ENCODE measurements around the gene TRIO. TPM values are rescaled to one million over a fixed set of nuclear protein-coding genes. Genes with fewer than 3 reads are reported as not detected.

TRIO gene
- total RNA-seq, 2 donors from 2014 or later = 181 to 202 TPM

GRCh38 chr5:14118551-14119320 lies 24.4 kb upstream of the TRIO start:
- intact Hi-C loops (cut with DNase I) = loop anchor here (10.0 kb wide), 1 partner anchor 156 kb away; no protein-coding TSS in a partner anchor
- no peak for DNase-seq (ENCODE audit: low spot score)

GRCh38 chr5:14120176-14120575 lies 23.0 kb upstream of the TRIO start:
- no peak for DNase-seq (ENCODE audit: low spot score)
- intact Hi-C loops (cut with DNase I) = loop anchor here in 1 of 2 donors (10.0 kb wide), 1 partner anchor 135 kb away; no protein-coding TSS in a partner anchor

GRCh38 chr5:14121552-14121951 lies 21.6 kb upstream of the TRIO start:
- intact Hi-C loops (cut with DNase I) = loop anchor here in 1 of 2 donors (10.0 kb wide), 1 partner anchor 137 kb away; no protein-coding TSS in a partner anchor

GRCh38 chr5:14122089-14122488 lies 21.1 kb upstream of the TRIO start:
- no peak for DNase-seq (ENCODE audit: low spot score)
- intact Hi-C loops (cut with DNase I) = loop anchor here in 1 of 2 donors (10.0 kb wide), 1 partner anchor 137 kb away; no protein-coding TSS in a partner anchor

More at GRCh38 chr5:14121552-14121951, 21.6 kb upstream of the TRIO start:
- DNase-seq (ENCODE audit: low spot score) = no peak

GRCh38 chr5:14123551-14123950 lies 19.6 kb upstream of the TRIO start:
- DNase-seq (ENCODE audit: low spot score) = no peak
- intact Hi-C loops (cut with DNase I) = loop anchor here in 1 of 2 donors (10.0 kb wide), 1 partner anchor 139 kb away; no protein-coding TSS in a partner anchor

- DNase-seq (ENCODE audit: low spot score) = no peak
- intact Hi-C loops (cut with DNase I) = loop anchor here in 1 of 2 donors (10.0 kb wide), 1 partner anchor 139 kb away; no protein-coding TSS in a partner anchor
Observed at GRCh38 chr5:14123974-14124482, 19.1 kb upstream of the TRIO start.

GRCh38 chr5:14125262-14125661 lies 17.9 kb upstream of the TRIO start:
- DNase-seq (ENCODE audit: low spot score) = no peak
- intact Hi-C loops (cut with DNase I) = loop anchor here in 1 of 2 donors (10.0 kb wide), 1 partner anchor 140 kb away; no protein-coding TSS in a partner anchor

GRCh38 chr5:14127587-14127986 lies 15.6 kb upstream of the TRIO start:
- intact Hi-C loops (cut with DNase I) = loop anchor here in 1 of 2 donors (10.0 kb wide), 1 partner anchor 143 kb away; no protein-coding TSS in a partner anchor
- DNase-seq (ENCODE audit: low spot score) = no peak

GRCh38 chr5:14128079-14128478 lies 15.1 kb upstream of the TRIO start:
- no peak for DNase-seq (ENCODE audit: low spot score)
- intact Hi-C loops (cut with DNase I) = loop anchor here in 1 of 2 donors (10.0 kb wide), 1 partner anchor 143 kb away; no protein-coding TSS in a partner anchor

GRCh38 chr5:14129123-14129522 lies 14.0 kb upstream of the TRIO start:
- intact Hi-C loops (cut with DNase I) = loop anchor here in 1 of 2 donors (10.0 kb wide), 1 partner anchor 144 kb away; no protein-coding TSS in a partner anchor
- no peak for DNase-seq (ENCODE audit: low spot score)

- intact Hi-C loops (cut with DNase I) = no loop called here
- no peak for DNase-seq (ENCODE audit: low spot score)
Observed at GRCh38 chr5:14131855-14132503, 11.2 kb upstream of the TRIO start.

- intact Hi-C loops (cut with DNase I) = no loop called here
- no peak for DNase-seq (ENCODE audit: low spot score)
Observed at GRCh38 chr5:14133394-14133793, 9.7 kb upstream of the TRIO start.

GRCh38 chr5:14134083-14134482 lies 9.1 kb upstream of the TRIO start:
- intact Hi-C loops (cut with DNase I) = no loop called here
- no peak for DNase-seq (ENCODE audit: low spot score)

GRCh38 chr5:14134771-14135170 lies 8.4 kb upstream of the TRIO start:
- no peak for DNase-seq (ENCODE audit: low spot score)
- intact Hi-C loops (cut with DNase I) = no loop called here

- intact Hi-C loops (cut with DNase I) = no loop called here
- no peak for DNase-seq (ENCODE audit: low spot score)
Observed at GRCh38 chr5:14135621-14136020, 7.5 kb upstream of the TRIO start.

GRCh38 chr5:14136228-14136627 lies 6.9 kb upstream of the TRIO start:
- no peak for DNase-seq (ENCODE audit: low spot score)
- intact Hi-C loops (cut with DNase I) = no loop called here

- peak; percentile 5 for DNase-seq (ENCODE audit: low spot score)
- intact Hi-C loops (cut with DNase I) = no loop called here
Observed at GRCh38 chr5:14138608-14139540, 4.3 kb upstream of the TRIO start.

GRCh38 chr5:14141764-14142163 lies 1.4 kb upstream of the TRIO start:
- intact Hi-C loops (cut with DNase I) = loop anchor here in 1 of 2 donors (2.0 kb wide), 1 partner anchor 129 kb away; no protein-coding TSS in a partner anchor
- DNase-seq (ENCODE audit: low spot score) = no peak

Measured in posterior vena cava (tissue), 2 donors.